ENCODE data around the gene PTPN13.

The PTPN13 gene

DNA sequence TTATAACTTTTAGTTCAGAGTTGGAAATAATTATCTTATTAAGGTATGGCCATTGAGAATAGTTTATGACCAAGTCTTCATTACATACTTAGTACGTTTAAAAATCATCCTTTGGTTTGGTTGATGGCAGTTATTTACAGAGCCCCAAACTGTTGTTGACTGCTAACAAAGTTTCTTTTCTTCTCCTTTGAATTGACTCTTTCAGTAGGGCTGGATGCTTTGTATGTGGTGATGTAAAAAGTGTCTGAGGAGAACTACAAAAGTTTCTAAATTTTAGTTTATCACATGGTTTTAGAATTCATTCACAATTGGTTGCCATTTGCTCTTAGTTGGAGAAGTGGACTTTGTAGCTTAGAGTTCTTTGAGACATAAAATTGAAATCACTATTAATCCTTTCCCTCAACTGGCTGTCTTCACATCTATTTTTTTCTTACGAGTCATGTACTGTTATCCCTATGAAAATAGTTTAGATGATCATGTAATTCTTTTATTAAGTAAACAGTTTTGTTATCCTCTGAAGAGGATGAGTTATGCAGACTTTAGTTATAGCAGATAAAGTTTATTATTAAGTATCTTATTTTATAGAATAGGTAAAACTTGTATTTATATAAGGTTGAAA is 14.8 kb downstream of the PTPN13 start:
- Mint-ChIP-seq H3K27me3 (ENCODE audit: low read depth, poor library complexity) (no peaks in the 10 kb centered on the region), H3K27ac (no peak overlapping the region), H3K4me3 (no peak overlapping the region), H3K36me3 (ENCODE audit: low read depth) (peaks cover 35% of the 10 kb centered on the region), H3K9me3 (peaks cover 3% of the 10 kb centered on the region), H3K4me1 (peaks cover 19% of the 10 kb centered on the region)
- TF ChIP-seq, protein P1, sequence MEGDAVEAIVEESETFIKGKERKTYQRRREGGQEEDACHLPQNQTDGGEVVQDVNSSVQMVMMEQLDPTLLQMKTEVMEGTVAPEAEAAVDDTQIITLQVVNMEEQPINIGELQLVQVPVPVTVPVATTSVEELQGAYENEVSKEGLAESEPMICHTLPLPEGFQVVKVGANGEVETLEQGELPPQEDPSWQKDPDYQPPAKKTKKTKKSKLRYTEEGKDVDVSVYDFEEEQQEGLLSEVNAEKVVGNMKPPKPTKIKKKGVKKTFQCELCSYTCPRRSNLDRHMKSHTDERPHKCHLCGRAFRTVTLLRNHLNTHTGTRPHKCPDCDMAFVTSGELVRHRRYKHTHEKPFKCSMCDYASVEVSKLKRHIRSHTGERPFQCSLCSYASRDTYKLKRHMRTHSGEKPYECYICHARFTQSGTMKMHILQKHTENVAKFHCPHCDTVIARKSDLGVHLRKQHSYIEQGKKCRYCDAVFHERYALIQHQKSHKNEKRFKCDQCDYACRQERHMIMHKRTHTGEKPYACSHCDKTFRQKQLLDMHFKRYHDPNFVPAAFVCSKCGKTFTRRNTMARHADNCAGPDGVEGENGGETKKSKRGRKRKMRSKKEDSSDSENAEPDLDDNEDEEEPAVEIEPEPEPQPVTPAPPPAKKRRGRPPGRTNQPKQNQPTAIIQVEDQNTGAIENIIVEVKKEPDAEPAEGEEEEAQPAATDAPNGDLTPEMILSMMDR (IDR thresholded peaks at IDR 0.05): no peak
- no peak for DNase-seq

DNA sequence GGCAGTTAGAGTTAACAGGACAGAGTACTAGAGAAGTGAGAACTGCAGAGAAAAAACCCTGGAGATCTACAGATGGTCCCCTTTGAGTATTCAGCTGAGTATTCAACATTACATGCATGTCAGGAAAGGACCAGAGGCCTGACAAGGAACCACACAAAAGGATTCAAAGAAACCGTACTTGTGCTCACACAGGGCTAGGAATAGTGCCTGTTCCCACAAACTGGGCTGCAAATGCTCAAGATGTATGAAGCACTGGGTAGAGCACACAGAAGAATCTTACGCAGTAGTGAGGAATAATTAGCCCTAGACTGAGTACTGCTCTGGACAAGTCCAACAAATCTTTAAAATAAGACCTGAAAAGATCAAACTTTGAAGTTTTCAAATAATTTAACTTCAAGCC is 17.6 kb downstream of the PTPN13 start:
- TF ChIP-seq, protein P1 (IDR thresholded peaks at IDR 0.05): no peak
- H3K36me3 Mint-ChIP-seq (ENCODE audit: low read depth): peaks cover 49% of the 10 kb centered on the region
- peaks cover 16% of the 10 kb centered on the region for H3K4me1 Mint-ChIP-seq
- peak overlapping the region; percentile 39 for H3K27ac Mint-ChIP-seq
- no peaks in the 10 kb centered on the region for H3K27me3 Mint-ChIP-seq (ENCODE audit: low read depth, poor library complexity)
- H3K4me3 Mint-ChIP-seq: no peak overlapping the region
- peaks cover 15% of the 10 kb centered on the region for H3K9me3 Mint-ChIP-seq
- no peak for DNase-seq

DNA sequence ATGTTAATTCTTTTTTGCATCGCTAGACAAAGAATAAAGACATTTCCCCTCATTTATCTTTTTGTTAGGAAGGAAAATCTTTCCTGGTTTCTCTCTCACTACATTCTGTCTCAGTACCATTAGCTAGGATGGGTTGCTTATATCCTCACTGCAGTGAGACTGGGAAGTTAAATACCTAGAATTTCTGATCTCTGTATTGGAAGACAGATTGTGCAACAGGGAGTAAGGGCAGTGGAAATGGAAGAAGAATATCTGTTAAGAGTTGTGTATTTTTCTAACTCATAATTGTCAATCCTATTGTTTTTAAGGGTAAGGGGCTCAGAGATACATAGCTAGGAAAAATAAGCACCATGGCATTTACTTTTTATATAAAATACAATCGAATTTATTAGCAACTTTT is 19.6 kb downstream of the PTPN13 start:
- Mint-ChIP-seq H3K9me3 (peaks cover 25% of the 10 kb centered on the region), H3K4me1 (peaks cover 16% of the 10 kb centered on the region), H3K27me3 (ENCODE audit: low read depth, poor library complexity) (no peaks in the 10 kb centered on the region), H3K27ac (peak overlapping the region; percentile 73), H3K4me3 (no peak overlapping the region), H3K36me3 (ENCODE audit: low read depth) (peaks cover 65% of the 10 kb centered on the region)
- DNase-seq: no peak
- TF ChIP-seq, protein P1 (IDR thresholded peaks at IDR 0.05): no peak

DNA sequence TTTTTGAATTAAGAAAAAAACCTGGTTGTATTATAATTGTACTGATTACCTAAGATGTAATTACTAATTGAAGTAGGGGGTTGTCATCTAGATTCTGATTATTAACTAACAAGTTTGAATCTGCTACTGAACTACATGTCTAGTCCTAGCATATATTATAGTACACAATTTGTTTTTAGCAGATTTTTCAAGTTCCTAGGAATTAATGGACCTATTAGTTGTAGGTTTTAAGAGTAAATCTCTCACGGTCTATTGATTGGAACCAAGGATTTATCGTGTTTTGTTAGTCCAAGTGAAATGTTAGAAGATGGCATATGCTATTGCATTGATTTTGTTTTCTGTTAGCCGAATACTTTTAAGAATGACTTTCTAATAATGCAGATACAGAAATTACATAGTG is 20.8 kb downstream of the PTPN13 start:
- TF ChIP-seq, protein P1 (IDR thresholded peaks at IDR 0.05): no peak
- H3K9me3 Mint-ChIP-seq: peaks cover 33% of the 10 kb centered on the region
- peaks cover 16% of the 10 kb centered on the region for H3K4me1 Mint-ChIP-seq
- no peak overlapping the region for H3K27ac Mint-ChIP-seq
- H3K27me3 Mint-ChIP-seq (ENCODE audit: low read depth, poor library complexity): no peaks in the 10 kb centered on the region
- H3K4me3 Mint-ChIP-seq: no peak overlapping the region
- H3K36me3 Mint-ChIP-seq (ENCODE audit: low read depth): peaks cover 70% of the 10 kb centered on the region
- no peak for DNase-seq

DNA sequence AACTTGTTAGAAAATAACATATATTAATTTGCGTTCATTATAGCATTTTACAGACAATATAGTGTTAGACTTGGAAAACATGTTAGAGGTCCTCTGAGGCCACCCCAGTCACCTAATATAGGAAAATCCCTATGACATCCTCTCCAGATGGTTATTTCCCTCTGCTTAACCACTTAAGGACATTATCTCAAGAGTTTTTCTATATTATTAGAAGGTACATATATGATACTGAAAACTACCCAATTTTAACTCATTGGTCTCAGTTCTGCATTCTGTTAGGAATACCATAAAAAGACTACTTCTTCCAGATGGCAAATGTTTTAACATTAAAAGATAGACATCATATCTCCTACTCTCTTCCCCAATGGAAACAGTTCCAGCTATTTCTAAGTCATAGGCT is 21.4 kb downstream of the PTPN13 start:
- Mint-ChIP-seq H3K4me3 (no peak overlapping the region), H3K36me3 (ENCODE audit: low read depth) (peaks cover 64% of the 10 kb centered on the region), H3K27ac (no peak overlapping the region)

DNA sequence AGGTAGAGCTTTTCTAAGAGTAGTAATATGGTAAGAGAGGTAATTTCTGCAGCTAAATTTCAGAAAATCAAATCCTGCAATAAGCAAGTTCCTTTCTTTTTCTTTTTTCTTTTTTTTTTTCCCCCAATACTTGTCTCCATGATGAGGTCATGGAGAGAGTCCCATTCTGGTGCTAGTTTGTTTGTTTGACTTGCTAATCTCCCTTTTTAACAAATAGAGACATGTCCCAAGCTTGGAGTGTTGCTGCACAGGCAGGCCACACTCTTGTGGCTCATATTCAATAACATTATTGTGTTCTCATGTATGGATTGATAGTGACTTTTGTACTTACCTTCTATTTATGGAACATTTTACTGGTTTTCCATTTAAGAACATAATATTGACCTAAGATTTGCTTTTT is 25.5 kb downstream of the PTPN13 start:
- DNase-seq: no peak
- Mint-ChIP-seq H3K4me1 (peaks cover 6% of the 10 kb centered on the region), H3K4me3 (no peak overlapping the region), H3K9me3 (peaks cover 29% of the 10 kb centered on the region), H3K27me3 (ENCODE audit: low read depth, poor library complexity) (no peaks in the 10 kb centered on the region), H3K27ac (no peak overlapping the region), H3K36me3 (ENCODE audit: low read depth) (peaks cover 56% of the 10 kb centered on the region)
- TF ChIP-seq, protein P1 (IDR thresholded peaks at IDR 0.05): no peak

More for the DNA sequence above, 21.4 kb downstream of the PTPN13 start:
- H3K4me1 Mint-ChIP-seq: peaks cover 16% of the 10 kb centered on the region
- TF ChIP-seq, protein P1 (IDR thresholded peaks at IDR 0.05): no peak
- H3K27me3 Mint-ChIP-seq (ENCODE audit: low read depth, poor library complexity): no peaks in the 10 kb centered on the region
- DNase-seq: no peak
- H3K9me3 Mint-ChIP-seq: peaks cover 33% of the 10 kb centered on the region

All from nephron progenitor cell (in vitro differentiated cells).